ENCODE data around the gene FGF23.

Gene FGF23

DNA sequence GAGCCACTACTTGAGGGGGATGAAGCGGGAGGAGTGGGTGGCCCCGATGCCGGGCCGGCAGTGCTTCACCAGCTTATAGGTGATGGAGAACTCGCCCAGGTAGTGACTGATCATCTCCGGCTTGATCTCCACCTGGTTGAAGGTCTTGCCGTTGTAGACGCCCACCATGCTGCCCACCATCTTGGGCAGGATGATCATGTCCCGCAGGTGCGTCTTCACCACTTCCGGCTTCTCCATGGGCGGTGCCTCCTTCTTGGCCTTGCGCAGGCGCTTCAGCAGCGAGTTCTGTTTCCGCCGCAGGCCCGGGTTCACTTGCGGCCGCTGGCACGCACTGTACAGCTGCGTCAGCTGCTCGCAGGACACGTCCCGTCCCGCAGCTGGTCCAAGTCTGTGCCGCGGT lies 55.1 kb downstream of the FGF23 start:
- H3K9ac ChIP-seq (ENCODE audit: low read length in 5 of 5): no peak overlapping the region
- no peaks in the 10 kb centered on the region for H3K27me3 ChIP-seq (ENCODE audit: control insufficient read depth in 5 of 5, insufficient read depth in 4 of 5, low read length in 5 of 5)
- H3K27ac ChIP-seq (ENCODE audit: low read depth, low read length): no peak overlapping the region
- H3K4me1 ChIP-seq (ENCODE audit: control insufficient read depth in 5 of 5, insufficient read depth in 5 of 5, low read length in 5 of 5): peaks cover 0 to 25% (median 20%) of the 10 kb centered on the region in 5 donors
- no peaks in the 10 kb centered on the region for H3K9me3 ChIP-seq (ENCODE audit: control insufficient read depth in 5 of 5, low read length in 5 of 5)
- H3K36me3 ChIP-seq (ENCODE audit: control insufficient read depth in 5 of 5, insufficient read depth in 5 of 5, low read length in 5 of 5): no peaks in the 10 kb centered on the region
- H3K4me3 ChIP-seq (ENCODE audit: low read depth in 1 of 5, low read length in 5 of 5): no peak overlapping the region

DNA sequence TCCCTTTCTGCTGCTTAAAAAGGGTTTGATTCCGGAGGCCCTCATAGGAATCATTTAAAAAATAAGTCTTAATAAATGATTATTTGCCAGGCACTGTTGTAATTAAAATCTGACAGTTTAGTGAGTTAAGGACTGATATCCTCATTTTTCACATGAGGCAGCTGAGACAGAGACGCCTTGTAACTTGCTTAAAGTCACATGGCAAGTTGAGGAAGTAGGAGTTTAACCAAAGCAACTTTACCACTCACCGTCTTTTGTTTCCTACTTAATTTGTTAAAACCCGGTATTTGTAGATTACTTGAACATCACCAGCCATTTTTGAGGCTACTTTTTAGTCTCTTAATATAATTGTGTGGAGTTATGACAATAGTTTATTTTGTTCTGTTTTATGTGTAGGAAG lies 56.1 kb downstream of the FGF23 start:
- H3K9ac ChIP-seq (ENCODE audit: low read length in 5 of 5): no peak overlapping the region
- no peaks in the 10 kb centered on the region for H3K9me3 ChIP-seq (ENCODE audit: control insufficient read depth in 5 of 5, low read length in 5 of 5)
- no peaks in the 10 kb centered on the region for H3K36me3 ChIP-seq (ENCODE audit: control insufficient read depth in 5 of 5, insufficient read depth in 5 of 5, low read length in 5 of 5)
- H3K4me3 ChIP-seq (ENCODE audit: low read depth in 1 of 5, low read length in 5 of 5): no peak overlapping the region
- no peaks in the 10 kb centered on the region for H3K27me3 ChIP-seq (ENCODE audit: control insufficient read depth in 5 of 5, insufficient read depth in 4 of 5, low read length in 5 of 5)
- H3K4me1 ChIP-seq (ENCODE audit: control insufficient read depth in 5 of 5, insufficient read depth in 5 of 5, low read length in 5 of 5): peaks cover 0 to 25% (median 20%) of the 10 kb centered on the region in 5 donors
- H3K27ac ChIP-seq (ENCODE audit: low read depth, low read length): no peak overlapping the region

DNA sequence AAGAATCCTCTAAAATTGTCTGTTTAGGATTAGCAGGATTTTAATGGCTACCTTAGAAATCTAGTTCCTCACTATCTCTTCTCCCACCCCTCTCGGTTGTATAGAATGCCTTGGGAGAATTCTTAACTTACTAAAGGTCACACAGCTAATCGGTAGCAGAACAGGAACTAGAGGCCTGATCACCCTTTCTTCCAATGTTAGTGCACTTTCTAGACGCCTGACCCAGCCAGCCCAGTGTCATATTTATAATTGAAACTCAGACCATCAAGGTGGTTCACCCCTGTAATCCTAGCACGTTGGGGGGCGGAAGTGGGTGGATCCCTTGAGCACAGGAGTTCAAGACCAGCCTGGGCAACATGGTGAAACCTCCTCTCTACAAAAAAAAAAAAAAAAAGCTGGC lies 56.8 kb downstream of the FGF23 start:
- Histone ChIP-seq H3K4me3 (ENCODE audit: low read depth in 1 of 5, low read length in 5 of 5) (no peak overlapping the region), H3K27me3 (ENCODE audit: control insufficient read depth in 5 of 5, insufficient read depth in 4 of 5, low read length in 5 of 5) (no peaks in the 10 kb centered on the region), H3K9me3 (ENCODE audit: control insufficient read depth in 5 of 5, low read length in 5 of 5) (no peaks in the 10 kb centered on the region), H3K27ac (ENCODE audit: low read depth, low read length) (no peak overlapping the region), H3K9ac (ENCODE audit: low read length in 5 of 5) (no peak overlapping the region), H3K4me1 (ENCODE audit: control insufficient read depth in 5 of 5, insufficient read depth in 5 of 5, low read length in 5 of 5) (peaks cover 0 to 25% (median 20%) of the 10 kb centered on the region in 5 donors), H3K36me3 (ENCODE audit: control insufficient read depth in 5 of 5, insufficient read depth in 5 of 5, low read length in 5 of 5) (no peaks in the 10 kb centered on the region)

DNA sequence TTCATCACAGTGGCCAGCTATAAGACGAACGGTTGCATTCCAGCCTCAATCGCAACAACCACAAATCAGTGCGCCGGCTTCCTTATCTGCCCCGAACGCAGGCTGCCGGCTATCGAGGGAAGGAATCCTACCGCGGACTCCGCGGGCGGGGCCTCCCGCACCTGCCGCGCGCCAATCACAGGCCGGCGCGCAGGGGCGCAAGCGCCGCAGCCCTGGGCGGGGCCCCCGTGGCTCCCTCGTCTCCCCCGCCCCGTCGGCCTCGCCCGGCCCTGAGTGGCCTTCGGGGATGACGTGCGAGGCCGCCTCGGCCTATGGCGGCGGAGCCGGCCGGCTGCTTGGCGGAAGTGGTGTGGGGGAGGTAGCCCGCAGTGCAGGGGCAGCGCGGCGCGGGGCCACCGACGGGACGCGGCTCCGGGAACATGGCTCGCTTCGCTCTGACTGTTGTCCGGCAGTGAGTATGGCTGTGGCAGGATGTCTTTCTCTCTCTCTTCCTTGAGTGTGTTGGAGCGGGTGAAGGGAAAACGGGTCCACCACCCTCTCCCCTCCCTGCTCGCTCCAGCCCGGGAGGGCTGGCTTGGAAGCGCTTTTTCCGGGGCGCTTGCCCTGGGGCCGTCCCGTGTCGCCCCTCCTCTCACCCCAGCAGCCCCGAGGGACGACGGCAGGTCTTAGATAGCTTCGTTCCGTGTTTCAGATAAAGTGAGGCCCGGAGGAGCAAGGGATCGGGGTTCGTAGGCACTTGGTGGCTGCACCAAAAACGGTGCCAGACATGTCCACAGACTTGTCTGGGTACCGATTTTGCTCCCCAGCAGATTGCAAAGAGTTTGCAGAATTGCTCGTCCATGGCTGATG lies 58.4 kb downstream of the FGF23 start, which contains the start of gene TIGAR:
Gene TIGAR (plus strand): TSS at position 361 of the 849 bp plus-strand sequence. CDS start 59 bp downstream, at position 420.
- Histone ChIP-seq H3K4me1 (ENCODE audit: control insufficient read depth in 5 of 5, insufficient read depth in 5 of 5, low read length in 5 of 5) (peaks cover 0 to 25% (median 20%) of the 10 kb centered on the region in 5 donors), H3K9me3 (ENCODE audit: control insufficient read depth in 5 of 5, low read length in 5 of 5) (no peaks in the 10 kb centered on the region), H3K4me3 (ENCODE audit: low read depth in 1 of 5, low read length in 5 of 5) (peak within 1 kb of the TSS; percentile 93 to 97 (median 96)), H3K9ac (ENCODE audit: low read length in 5 of 5) (peak within 1 kb of the TSS; percentile 71 to 98 (median 97)), H3K27me3 (ENCODE audit: control insufficient read depth in 5 of 5, insufficient read depth in 4 of 5, low read length in 5 of 5) (no peaks in the 10 kb centered on the region), H3K36me3 (ENCODE audit: control insufficient read depth in 5 of 5, insufficient read depth in 5 of 5, low read length in 5 of 5) (no peaks in the 10 kb centered on the region), H3K27ac (ENCODE audit: low read depth, low read length) (peak within 1 kb of the TSS; percentile 84)

DNA sequence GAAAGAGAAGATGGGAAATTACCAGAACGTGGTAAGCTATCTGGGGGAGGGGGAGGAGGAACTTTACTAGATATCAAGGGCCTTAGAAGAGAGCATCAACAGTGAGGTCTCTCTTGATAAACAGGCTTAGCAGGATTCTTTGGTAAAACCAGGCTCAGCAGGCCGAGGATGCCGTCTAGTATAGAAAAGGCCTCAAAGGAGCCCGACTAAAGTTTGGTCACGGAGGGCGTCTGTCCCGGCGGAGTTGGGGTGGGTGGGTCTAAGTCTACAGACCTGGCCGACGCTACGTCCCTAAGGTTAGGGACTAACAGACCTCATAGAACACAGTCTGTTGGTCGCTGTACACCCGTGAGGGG lies 59.0 kb downstream of the FGF23 start:
- peak overlapping the region; percentile 59 to 98 (median 83) for H3K9ac ChIP-seq (ENCODE audit: low read length in 5 of 5)
- no peaks in the 10 kb centered on the region for H3K9me3 ChIP-seq (ENCODE audit: control insufficient read depth in 5 of 5, low read length in 5 of 5)
- H3K4me1 ChIP-seq (ENCODE audit: control insufficient read depth in 5 of 5, insufficient read depth in 5 of 5, low read length in 5 of 5): peaks cover 0 to 25% (median 20%) of the 10 kb centered on the region in 5 donors
- H3K27me3 ChIP-seq (ENCODE audit: control insufficient read depth in 5 of 5, insufficient read depth in 4 of 5, low read length in 5 of 5): no peaks in the 10 kb centered on the region
- H3K27ac ChIP-seq (ENCODE audit: low read depth, low read length): peak overlapping the region; percentile 84
- H3K36me3 ChIP-seq (ENCODE audit: control insufficient read depth in 5 of 5, insufficient read depth in 5 of 5, low read length in 5 of 5): no peaks in the 10 kb centered on the region
- peak overlapping the region; percentile 86 to 97 (median 96) for H3K4me3 ChIP-seq (ENCODE audit: low read depth in 1 of 5, low read length in 5 of 5)

All from subcutaneous abdominal adipose tissue (tissue), 5 donors.